ENCODE results near the gene LYAR.

GRCh38 chr4:4289055-4289454 is 899 bp downstream of the LYAR start:
- TF ChIP-seq MAX (IDR thresholded peaks at IDR 0.05) (no peak), GABPA (IDR thresholded peaks at IDR 0.05 in 1 of 2, conservative IDR thresholded peaks at IDR 0.05 in 1 of 2) (no peak), CTCF (IDR thresholded peaks at IDR 0.05; ENCODE audit: low read depth, low read length, missing input control) (no peak), HNF4G (IDR thresholded peaks at IDR 0.05) (no peak), REST (IDR thresholded peaks at IDR 0.05) (no peak), TAF1 (conservative IDR thresholded peaks at IDR 0.05) (no peak)

Data from liver (tissue), 3 donors.